Umbilical cord (tissue), 2 donors: ENCODE measurements around the gene DCTN3. TPM values are rescaled to one million over a fixed set of nuclear protein-coding genes. Genes with fewer than 3 reads are reported as not detected.
A peak's percentile ranks its signal among the peaks of the same experiment; 100 is the strongest.
"Not testable (repeated sequence)": the region's sequence is repeated elsewhere in the genome, so short reads cannot be mapped to it uniquely, and the experiment has no call there.

Experiments used
- DNase-seq: peaks from one replicate; pipeline ENCODE4 v3.0.0-alpha.2; 2015; ENCODE audit warnings: low spot score
- total RNA-seq: library from RNA; depleted of rRNA; stranded (reverse); fragments of >200 nt; gene quantifications from one replicate; pipeline ENCODE4 v1.2.3, GENCODE V29; 2014; ENCODE audit warnings: low replicate concordance; ENCODE audit not compliant: insufficient read depth

The DCTN3 gene
- total RNA-seq, 1 donor from 2014 or later: 108 TPM

DNA sequence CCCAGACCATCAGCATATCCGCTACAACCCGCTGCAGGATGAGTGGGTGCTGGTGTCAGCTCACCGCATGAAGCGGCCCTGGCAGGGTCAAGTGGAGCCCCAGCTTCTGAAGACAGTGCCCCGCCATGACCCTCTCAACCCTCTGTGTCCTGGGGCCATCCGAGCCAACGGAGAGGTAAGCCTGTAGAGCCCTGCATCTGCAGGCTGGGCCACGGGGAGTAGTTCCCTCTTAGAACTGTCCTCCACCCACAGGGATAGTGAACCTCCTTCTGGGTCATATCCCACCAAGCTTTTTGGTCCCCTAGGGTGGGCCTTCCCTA, 26.7 kb upstream of the DCTN3 start:
- DNase-seq: no peak

- DNase-seq: peak; percentile 93
These were observed 26.2 kb upstream of the DCTN3 start, which contains the start of gene GALT for GRCh38 chr9:34646211-34647083. Gene GALT (plus strand): TSS chr9:34646675. CDS start chr9:34646705, 30 bp downstream.

GRCh38 chr9:34644766-34645314, 24.5 kb upstream of the DCTN3 start:
- no peak for DNase-seq

- no peak for DNase-seq
These were observed 22.4 kb upstream of the DCTN3 start for GRCh38 chr9:34642679-34643078.

GRCh38 chr9:34639322-34639721, 19.0 kb upstream of the DCTN3 start:
- not testable (repeated sequence) for DNase-seq

DNA sequence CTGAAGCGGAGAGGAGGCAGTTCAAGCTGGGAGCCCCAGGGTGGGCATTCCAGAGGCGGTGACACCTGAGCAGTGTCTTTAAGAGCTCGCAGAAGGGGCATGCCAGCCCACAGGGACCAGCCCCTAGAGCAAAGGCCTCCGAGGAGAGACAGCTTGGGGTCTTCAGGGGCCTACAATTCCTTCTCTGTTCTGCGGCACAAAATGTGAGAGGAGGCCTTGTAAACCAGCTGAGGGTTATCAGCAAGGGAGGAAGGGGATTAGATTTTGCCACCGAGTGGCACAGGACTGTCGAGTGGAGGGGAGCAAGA, 17.8 kb upstream of the DCTN3 start:
- no peak for DNase-seq

DNA sequence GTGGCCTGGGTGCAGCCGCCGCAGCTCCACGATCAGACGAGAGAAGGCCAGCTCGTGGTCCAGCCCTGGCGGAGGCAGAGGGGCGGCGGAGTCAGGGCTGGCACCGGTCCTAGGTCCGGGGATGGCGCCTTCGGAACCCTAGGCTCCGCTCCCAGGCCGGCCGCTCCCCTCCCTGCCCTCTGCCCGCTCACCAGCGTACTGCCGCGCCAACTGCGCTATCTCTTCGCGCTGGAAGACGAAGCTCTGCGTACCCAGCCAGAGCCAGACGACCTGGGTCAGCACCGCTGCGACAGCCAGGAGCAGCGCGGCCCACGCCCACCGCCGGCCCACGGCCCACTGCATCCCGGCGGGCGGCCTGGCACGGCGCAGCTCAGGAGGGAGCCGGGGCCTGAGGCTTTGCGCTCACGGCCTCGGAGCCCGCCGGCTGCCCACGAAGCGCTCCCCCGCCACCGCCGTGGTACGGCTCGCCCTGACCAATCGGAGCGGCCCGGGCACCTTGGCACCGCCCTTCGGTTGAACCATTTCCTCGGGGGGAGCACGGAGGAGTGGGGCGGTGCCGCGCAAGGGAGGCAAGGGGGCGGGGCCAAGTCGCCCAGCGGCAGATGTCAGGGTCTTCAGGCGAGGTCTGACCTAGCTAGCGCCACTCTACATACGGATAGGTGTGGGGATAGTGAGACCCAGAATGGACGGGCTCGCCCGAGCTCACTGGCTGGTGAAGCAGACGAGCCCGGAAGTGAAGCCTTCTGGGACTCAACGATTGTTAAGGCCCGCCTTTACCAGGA, 17.3 kb upstream of the DCTN3 start, which contains the start of gene SIGMAR1:
SIGMAR1 (minus strand) TSS at position 432 of the 782 bp plus-strand sequence; CDS start at position 342, 90 bp downstream.
- DNase-seq: peak; percentile 96

DNA sequence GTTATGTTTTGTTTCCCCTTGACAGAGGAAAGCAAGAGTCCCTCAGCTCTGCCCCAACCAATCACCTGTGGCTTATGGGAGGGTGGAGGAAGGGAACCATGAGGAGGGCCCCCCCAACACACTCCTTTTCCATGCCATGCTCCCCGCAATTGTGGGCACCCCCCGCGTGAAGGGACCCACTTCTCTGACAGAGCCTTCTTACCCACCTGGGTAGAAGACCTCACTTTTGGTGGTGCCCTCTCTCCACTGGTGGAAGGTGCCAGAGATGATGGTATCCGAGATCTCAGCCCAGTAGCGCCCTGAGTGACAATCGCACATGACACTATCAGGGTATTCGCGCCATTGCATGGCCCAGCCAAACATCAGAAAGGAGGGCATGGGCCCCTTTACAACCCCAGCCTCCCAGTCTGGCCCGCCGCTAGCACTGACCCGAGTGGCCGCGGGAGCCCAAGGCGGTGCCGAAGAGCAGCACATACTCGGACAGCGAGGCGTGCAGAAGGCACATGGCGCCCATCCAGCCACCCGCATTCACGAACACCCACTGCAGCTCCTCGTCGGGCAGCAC, 16.6 kb upstream of the DCTN3 start:
- no peak for DNase-seq

DNA sequence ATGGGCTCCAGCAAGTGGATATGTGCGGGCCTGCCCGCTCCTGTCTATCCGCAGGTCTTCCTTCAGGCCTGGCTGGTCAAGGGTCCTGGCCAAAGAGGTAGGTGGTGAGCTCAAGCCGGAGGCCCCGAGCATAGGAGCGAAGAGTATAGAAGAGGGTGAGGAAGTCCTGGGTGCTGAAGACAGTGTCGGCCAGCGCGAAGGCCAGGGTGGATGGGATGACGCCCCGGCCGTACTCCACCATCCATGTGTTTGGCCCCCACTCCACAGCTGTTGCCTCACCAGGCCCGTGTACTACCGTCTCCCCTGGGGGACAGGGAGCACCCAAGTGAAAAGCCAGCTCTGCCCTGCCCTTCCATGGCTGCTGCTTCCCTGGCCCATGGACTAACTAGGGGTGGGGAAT, 15.3 kb upstream of the DCTN3 start:
- no peak for DNase-seq

DNA sequence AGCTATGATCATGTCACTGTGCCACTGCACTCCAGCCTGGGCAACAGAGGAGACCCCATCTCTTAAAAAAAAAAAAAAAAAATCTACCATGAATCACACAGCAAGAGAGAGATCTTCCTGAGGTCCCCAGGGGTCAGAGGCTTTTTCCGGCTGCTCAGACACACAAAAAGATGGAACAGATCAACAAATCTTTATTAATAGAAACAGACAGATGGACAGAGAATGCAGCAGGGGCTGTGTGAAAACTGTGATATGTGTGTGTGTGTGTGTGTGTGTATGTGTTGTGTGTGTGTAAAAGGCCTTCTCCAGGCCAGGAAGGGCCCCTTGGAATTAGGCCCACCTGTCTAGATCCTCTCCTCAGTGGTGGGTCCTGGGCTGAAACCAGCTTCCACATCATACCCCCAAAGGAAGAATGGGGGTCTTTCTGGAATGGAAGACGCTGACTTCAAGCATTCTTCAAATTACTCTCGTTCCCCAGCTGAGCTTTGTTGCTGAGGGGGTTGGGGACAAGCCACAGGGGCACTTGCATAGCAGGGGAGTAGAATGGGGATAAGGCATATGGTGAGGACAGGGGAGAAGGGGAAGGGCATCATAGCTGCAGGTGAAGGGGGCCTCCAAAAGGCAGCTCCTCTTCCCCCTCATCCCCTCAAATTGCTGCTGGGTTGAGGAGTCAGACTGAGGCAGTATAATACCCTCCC, 14.4 kb upstream of the DCTN3 start:
- DNase-seq: no peak

GRCh38 chr9:34633851-34634550, 13.7 kb upstream of the DCTN3 start:
- peak; percentile 71 for DNase-seq

- DNase-seq: no peak
These were observed 12.9 kb upstream of the DCTN3 start for GRCh38 chr9:34633166-34633565.

DNA sequence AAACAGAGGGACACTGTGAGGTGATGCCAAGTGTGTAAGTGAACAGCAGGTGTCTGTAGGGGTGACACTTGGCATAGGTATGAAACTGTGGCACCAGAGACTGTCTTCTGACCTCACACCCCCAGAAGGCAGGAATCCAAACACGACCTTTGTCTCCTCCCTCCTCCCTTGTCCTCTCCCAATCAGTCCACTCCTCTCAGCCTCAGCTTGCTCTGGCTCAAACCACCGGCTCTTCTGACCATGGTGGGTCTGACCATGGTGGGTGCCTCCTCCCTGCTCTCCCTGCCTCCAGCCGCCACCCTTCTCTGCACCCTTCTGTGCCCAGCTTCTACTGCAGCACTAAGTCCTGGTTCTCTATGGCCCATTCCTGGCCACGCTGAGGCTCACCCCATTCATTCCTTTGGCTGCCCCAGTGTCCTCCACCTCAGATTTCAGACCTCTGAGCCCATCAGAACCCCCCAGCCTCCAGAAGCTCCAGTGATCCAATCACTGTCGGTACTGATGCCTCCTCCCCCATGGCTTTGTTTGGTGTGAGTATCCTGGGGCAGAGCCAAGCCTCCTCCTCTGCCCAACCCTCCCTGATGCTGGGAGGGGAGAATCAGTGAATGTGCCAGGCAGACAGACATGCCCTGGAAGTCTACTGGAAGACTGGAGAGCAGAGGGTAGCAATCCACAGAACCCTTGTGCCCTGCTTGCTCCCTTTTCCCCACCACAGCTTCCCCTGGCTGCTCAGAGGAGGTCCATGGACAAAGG, 10.3 kb upstream of the DCTN3 start:
- no peak for DNase-seq

DNA sequence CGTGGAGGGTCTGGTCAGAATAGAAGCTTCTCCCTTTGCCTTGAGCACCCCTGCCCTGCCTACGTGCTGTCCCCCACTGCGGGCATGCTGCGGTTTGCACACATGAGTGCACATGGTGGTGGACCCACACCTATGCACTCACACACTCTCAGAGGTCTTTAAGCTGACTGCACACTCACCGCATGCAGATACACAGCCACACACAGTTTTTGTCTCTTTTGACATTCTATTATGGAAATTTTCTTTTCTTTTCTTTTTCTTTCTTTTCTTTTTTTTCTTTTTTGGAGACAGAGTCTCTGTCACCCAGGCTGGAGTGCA, 9.2 kb upstream of the DCTN3 start:
- no peak for DNase-seq

- no peak for DNase-seq
These were observed 8.6 kb upstream of the DCTN3 start, which contains the start of gene ARID3C for GRCh38 chr9:34628656-34629490. Gene ARID3C (minus strand): TSS chr9:34629066. CDS start chr9:34628014, 1,052 bp downstream.

DNA sequence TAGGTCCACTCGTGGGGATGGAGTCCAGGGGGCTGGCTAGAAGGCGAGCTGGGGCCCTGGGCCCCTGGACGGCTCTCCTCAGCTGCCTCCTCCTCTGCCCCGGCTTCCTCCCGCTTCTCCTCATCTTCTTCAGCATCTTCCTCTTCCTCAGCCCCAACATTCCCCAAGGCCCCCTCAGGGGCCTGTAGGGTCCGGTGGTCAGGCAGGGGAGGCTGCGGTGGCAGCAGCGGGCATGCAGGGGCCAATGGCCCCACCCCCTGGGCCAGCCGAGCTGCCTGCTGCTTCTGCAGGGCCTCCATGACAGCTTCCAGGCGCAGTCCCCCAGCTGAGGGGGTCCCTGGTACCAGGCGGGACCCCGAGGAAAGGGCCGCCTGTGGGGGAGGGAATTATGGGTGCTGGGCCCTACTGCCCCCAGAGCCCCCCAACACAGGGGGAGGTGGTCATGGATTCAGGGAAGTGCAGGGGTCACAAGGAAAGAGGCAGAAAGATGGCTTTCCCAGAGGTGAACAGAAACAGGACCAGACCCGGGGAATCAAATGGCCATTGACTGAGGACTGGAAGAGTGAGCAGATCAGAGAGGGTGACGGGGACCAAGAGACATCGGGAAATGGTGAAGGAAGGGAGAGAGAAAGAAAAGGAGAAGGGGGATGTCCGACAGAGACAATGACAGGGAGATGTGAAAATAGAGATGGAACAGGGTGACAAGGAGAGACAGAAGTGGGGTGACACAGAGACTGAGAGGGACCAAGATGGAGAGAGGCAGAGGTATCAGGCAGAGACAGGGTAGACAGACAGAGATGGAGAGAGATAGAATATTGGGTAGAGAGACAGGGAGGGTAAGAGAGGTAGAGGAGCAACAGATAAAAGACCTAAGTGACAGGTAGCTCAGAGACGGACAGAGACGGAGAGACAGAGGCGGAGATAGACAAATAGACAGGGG, 7.7 kb upstream of the DCTN3 start:
- no peak for DNase-seq

DNA sequence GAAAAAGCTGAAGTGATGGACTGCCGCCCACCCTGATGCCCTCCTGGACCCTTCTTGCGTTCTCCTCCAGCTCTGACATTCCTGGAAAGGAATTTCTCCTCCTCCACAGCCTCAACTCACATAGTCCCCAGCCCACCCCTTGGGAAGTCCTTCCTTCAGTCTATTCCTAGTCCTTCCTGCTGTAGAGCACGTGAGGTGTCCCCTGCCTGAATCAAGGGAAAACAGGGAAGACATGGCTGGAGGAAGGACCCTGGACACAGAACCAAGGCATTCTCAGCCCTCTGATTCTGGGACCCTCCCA, 4.8 kb upstream of the DCTN3 start:
- no peak for DNase-seq

DNA sequence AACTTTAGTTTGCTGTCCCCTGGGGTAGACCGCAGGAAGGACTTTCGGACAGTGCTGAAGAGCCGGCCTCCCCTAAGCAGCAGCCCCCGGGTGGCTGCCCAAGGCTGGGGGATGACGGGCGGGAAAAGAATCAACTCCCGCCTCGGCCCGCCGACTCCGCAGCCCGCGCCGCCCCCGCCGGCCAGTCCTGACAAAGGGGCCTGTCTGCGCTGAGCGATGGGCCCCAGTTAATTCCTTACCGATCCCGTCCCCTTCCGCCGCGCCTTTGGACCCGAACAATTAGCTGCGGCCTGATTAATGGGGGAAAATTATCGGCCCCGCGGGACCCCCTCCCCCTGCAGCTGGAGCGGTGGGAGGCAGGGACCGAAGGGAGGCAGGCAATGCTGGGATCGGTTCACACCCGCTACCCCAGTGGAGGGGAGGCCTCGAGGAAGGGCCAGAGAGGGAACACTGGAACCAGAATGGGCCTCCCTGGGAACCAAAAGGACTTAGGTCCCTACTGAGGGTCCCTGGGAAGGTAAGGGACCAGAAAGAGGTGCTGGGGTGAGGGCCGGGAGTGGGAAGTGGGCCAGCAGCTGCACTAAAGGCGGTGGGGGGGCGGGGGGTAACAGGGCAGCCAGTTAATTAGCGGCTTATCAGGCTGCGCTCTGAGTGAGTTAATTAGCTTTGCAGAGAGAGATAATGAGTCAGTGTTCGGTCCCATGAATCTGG, 4.3 kb upstream of the DCTN3 start:
- no peak for DNase-seq
